Activated CD8-positive, alpha-beta T cell treated with anti-CD3 and anti-CD28 coated beads, Interleukin-2, amount 10 ng/mL, durations not matched to agents 7 days and 5 days (primary cell): ENCODE data around the gene ATP11A. TPM values are rescaled to one million over a fixed set of nuclear protein-coding genes. Genes with fewer than 3 reads are reported as not detected.
A peak's percentile ranks its signal among the peaks of the same experiment; 100 is the strongest.

Experiments
- ATAC-seq: fragments of 150-1000 bp; cut with Tn5 transposase; one replicate; pipeline ENCODE4 v1.10.0; 2021; ENCODE audit warnings: moderate library complexity
- CTCF ChIA-PET: fragments of 350-600 bp; sonication (Branson Sonifier 250); formaldehyde crosslinking; loops from one replicate; lab custom pipeline; 2021; ENCODE audit warnings: antibody characterized with exemption; lab: Charles Lee
- POLR2A ChIA-PET: fragments of 350-600 bp; sonication (Branson Sonifier 250); formaldehyde crosslinking; loops from one replicate; lab custom pipeline; 2021; ENCODE audit warnings: antibody characterized with exemption; lab: Charles Lee
- DNase-seq: peaks from one replicate; pipeline ENCODE4 v3.0.0-alpha.2; 2020
- H3K27ac Mint-ChIP-seq: one replicate; pipeline ENCODE4 v1.8.0; 2021; ENCODE audit warnings: mild to moderate bottlenecking, mixed read lengths
- H3K27me3 Mint-ChIP-seq: one replicate; pipeline ENCODE4 v1.8.0; 2021; ENCODE audit warnings: low read depth, mixed read lengths
- H3K36me3 Mint-ChIP-seq: one replicate; pipeline ENCODE4 v1.8.0; 2021; ENCODE audit warnings: low read depth, mixed read lengths
- H3K4me1 Mint-ChIP-seq: one replicate; pipeline ENCODE4 v1.8.0; 2021; ENCODE audit warnings: low read depth, mixed read lengths
- H3K4me3 Mint-ChIP-seq: one replicate; pipeline ENCODE4 v1.8.0; 2021; ENCODE audit warnings: mild to moderate bottlenecking, mixed read lengths
- H3K9me3 Mint-ChIP-seq: one replicate; pipeline ENCODE4 v1.8.0; 2022; ENCODE audit warnings: mixed read lengths; ENCODE audit not compliant: insufficient read depth
- total RNA-seq, 2 experiments: library from RNA; stranded (reverse); gene quantifications; one replicate each; pipeline ENCODE4 v1.2.3, GENCODE V29; 2021

The ATP11A gene
- total RNA-seq, 2 experiments from 2014 or later: 35.6 to 38.3 TPM

GRCh38 chr13:112724788-112725345 lies 35.0 kb downstream of the ATP11A start:
- POLR2A ChIA-PET: no interaction called here
- peak overlapping the region; percentile 65 for H3K27ac Mint-ChIP-seq
- ATAC-seq (no peak), DNase-seq (no peak)
- no peaks in the 10 kb centered on the region for H3K27me3 Mint-ChIP-seq
- peaks cover 27% of the 10 kb centered on the region for H3K4me1 Mint-ChIP-seq
- no peak overlapping the region for H3K4me3 Mint-ChIP-seq
- CTCF ChIA-PET: no interaction called here
- no peaks in the 10 kb centered on the region for H3K9me3 Mint-ChIP-seq
- H3K36me3 Mint-ChIP-seq: no peaks in the 10 kb centered on the region

GRCh38 chr13:112725346-112726015 lies 35.6 kb downstream of the ATP11A start:
- Mint-ChIP-seq H3K27ac (peak overlapping the region; percentile 65), H3K9me3 (no peaks in the 10 kb centered on the region), H3K4me1 (peaks cover 27% of the 10 kb centered on the region), H3K4me3 (no peak overlapping the region), H3K36me3 (no peaks in the 10 kb centered on the region), H3K27me3 (no peaks in the 10 kb centered on the region)
- DNase-seq (peak; percentile 34), ATAC-seq (peak; percentile 63)
- CTCF ChIA-PET: interaction anchor here (1.5 kb wide), 1 partner anchor 20 kb away, joined by 3 read pairs; no protein-coding TSS in a partner anchor
- POLR2A ChIA-PET: no interaction called here

- H3K4me3 Mint-ChIP-seq: no peak overlapping the region
- CTCF ChIA-PET: interaction anchor here (1.5 kb wide), 1 partner anchor 19 kb away, joined by 3 read pairs; no protein-coding TSS in a partner anchor
- peaks cover 27% of the 10 kb centered on the region for H3K4me1 Mint-ChIP-seq
- peak; percentile 8 for ATAC-seq
- no peak overlapping the region for H3K27ac Mint-ChIP-seq
- POLR2A ChIA-PET: no interaction called here
- no peaks in the 10 kb centered on the region for H3K36me3 Mint-ChIP-seq
- no peaks in the 10 kb centered on the region for H3K9me3 Mint-ChIP-seq
- DNase-seq: no peak
- no peaks in the 10 kb centered on the region for H3K27me3 Mint-ChIP-seq
Observed at GRCh38 chr13:112726016-112726767, 36.4 kb downstream of the ATP11A start.

- ATAC-seq: no peak
- Mint-ChIP-seq H3K27me3 (no peaks in the 10 kb centered on the region), H3K9me3 (no peaks in the 10 kb centered on the region), H3K4me1 (peaks cover 23% of the 10 kb centered on the region), H3K27ac (no peak overlapping the region), H3K4me3 (no peak overlapping the region), H3K36me3 (no peaks in the 10 kb centered on the region)
- no peak for DNase-seq
- ChIA-PET POLR2A (no interaction called here), CTCF (no interaction called here)
Observed at GRCh38 chr13:112727581-112727980, 37.7 kb downstream of the ATP11A start.

GRCh38 chr13:112728375-112729126 lies 38.7 kb downstream of the ATP11A start:
- no peaks in the 10 kb centered on the region for H3K36me3 Mint-ChIP-seq
- ChIA-PET CTCF (no interaction called here), POLR2A (no interaction called here)
- no peak for DNase-seq
- no peak overlapping the region for H3K27ac Mint-ChIP-seq
- peaks cover 22% of the 10 kb centered on the region for H3K4me1 Mint-ChIP-seq
- H3K27me3 Mint-ChIP-seq: no peaks in the 10 kb centered on the region
- no peaks in the 10 kb centered on the region for H3K9me3 Mint-ChIP-seq
- no peak overlapping the region for H3K4me3 Mint-ChIP-seq
- ATAC-seq: no peak

- Mint-ChIP-seq H3K4me1 (peaks cover 22% of the 10 kb centered on the region), H3K27ac (no peak overlapping the region), H3K9me3 (no peaks in the 10 kb centered on the region), H3K4me3 (no peak overlapping the region), H3K36me3 (no peaks in the 10 kb centered on the region), H3K27me3 (no peaks in the 10 kb centered on the region)
- ATAC-seq (no peak), DNase-seq (no peak)
- CTCF ChIA-PET: no interaction called here
- POLR2A ChIA-PET: no interaction called here
Observed at GRCh38 chr13:112729408-112729807, 39.6 kb downstream of the ATP11A start.

- POLR2A ChIA-PET: no interaction called here
- CTCF ChIA-PET: no interaction called here
- DNase-seq (no peak), ATAC-seq (no peak)
- Mint-ChIP-seq H3K36me3 (no peaks in the 10 kb centered on the region), H3K9me3 (no peaks in the 10 kb centered on the region), H3K4me3 (no peak overlapping the region), H3K4me1 (peaks cover 16% of the 10 kb centered on the region), H3K27me3 (no peaks in the 10 kb centered on the region), H3K27ac (no peak overlapping the region)
Observed at GRCh38 chr13:112730157-112730671, 40.4 kb downstream of the ATP11A start.

- H3K9me3 Mint-ChIP-seq: no peaks in the 10 kb centered on the region
- ChIA-PET CTCF (interaction anchor here (1.0 kb wide), 1 partner anchor 91 kb away, joined by 3 read pairs; no protein-coding TSS in a partner anchor), POLR2A (no interaction called here)
- H3K4me3 Mint-ChIP-seq: no peak overlapping the region
- ATAC-seq: no peak
- no peak overlapping the region for H3K27ac Mint-ChIP-seq
- no peak for DNase-seq
- no peaks in the 10 kb centered on the region for H3K36me3 Mint-ChIP-seq
- H3K4me1 Mint-ChIP-seq: no peaks in the 10 kb centered on the region
- H3K27me3 Mint-ChIP-seq: no peaks in the 10 kb centered on the region
Observed at GRCh38 chr13:112731667-112732616, 42.1 kb downstream of the ATP11A start.

GRCh38 chr13:112732679-112733078 lies 42.8 kb downstream of the ATP11A start:
- H3K4me3 Mint-ChIP-seq: no peak overlapping the region
- H3K27me3 Mint-ChIP-seq: no peaks in the 10 kb centered on the region
- ATAC-seq (no peak), DNase-seq (no peak)
- CTCF ChIA-PET: no interaction called here
- POLR2A ChIA-PET: no interaction called here
- no peak overlapping the region for H3K27ac Mint-ChIP-seq
- H3K36me3 Mint-ChIP-seq: no peaks in the 10 kb centered on the region
- H3K9me3 Mint-ChIP-seq: no peaks in the 10 kb centered on the region
- H3K4me1 Mint-ChIP-seq: no peaks in the 10 kb centered on the region

- Mint-ChIP-seq H3K4me1 (no peaks in the 10 kb centered on the region), H3K4me3 (no peak overlapping the region), H3K27me3 (no peaks in the 10 kb centered on the region), H3K27ac (no peak overlapping the region), H3K36me3 (no peaks in the 10 kb centered on the region), H3K9me3 (no peaks in the 10 kb centered on the region)
- ATAC-seq: no peak
- no peak for DNase-seq
- ChIA-PET POLR2A (no interaction called here), CTCF (no interaction called here)
Observed at GRCh38 chr13:112733112-112733511, 43.3 kb downstream of the ATP11A start.
